GM12873 (cell line): ENCODE results near the gene HSDL1.

Experiments used
- CTCF ChIP-seq: IDR thresholded peaks from 2 replicates; pipeline ENCODE4 v1.5.1; 2012; ENCODE audit warnings: low read depth, mild to moderate bottlenecking, moderate library complexity, low read length, control low read depth; ENCODE audit not compliant: insufficient read depth; ENCODE audit errors: missing control alignments

HSDL1 gene

GRCh38 chr16:84183911-84184591 is 39.1 kb upstream of the HSDL1 start:
- no peak for TF ChIP-seq CTCF

- TF ChIP-seq CTCF: no peak
Measured at GRCh38 chr16:84183572-84183875, 38.5 kb upstream of the HSDL1 start.

- no peak for TF ChIP-seq CTCF
Measured at GRCh38 chr16:84182680-84183571, 37.9 kb upstream of the HSDL1 start.

GRCh38 chr16:84182104-84182503 is 37.1 kb upstream of the HSDL1 start:
- TF ChIP-seq CTCF: no peak

DNA sequence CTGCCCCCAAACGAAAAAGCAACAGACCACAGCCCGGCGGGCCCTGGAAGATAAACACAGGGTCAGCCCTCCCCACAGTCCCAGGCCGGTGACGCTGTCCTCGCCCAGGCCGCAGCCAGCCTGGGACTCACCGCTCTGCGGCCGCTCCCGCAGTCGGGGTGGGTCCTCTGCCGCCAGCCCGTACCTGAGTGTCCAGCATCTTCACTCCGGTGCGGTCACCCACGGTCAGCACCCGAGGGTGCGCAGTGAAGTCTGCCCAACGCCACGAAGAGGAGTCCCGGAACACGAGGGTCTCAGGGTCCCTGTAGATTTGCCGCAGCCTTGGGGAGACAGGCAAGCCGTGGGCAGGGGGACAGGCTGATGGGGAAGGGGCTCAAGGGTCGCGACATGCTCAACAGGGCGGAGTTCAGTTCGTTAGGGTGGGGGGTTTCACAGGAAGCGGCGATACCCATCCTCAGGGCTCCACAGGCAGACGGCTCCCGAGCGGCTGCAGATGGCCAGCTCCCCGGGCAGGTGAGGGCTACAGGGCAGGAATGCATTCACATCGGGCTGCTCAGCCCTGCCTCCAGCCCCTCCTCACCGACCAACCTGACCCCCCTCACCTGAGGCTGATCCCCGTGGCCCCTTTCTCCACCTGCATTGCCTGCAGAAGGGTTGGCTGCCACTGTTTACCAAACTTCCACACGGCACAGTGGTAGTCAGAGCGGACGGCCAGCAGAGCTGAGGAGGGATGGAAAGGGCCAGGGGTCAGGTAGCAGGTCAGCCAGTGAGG is 36.4 kb upstream of the HSDL1 start:
- TF ChIP-seq CTCF: no peak

GRCh38 chr16:84180519-84181140 is 35.7 kb upstream of the HSDL1 start:
- TF ChIP-seq CTCF: no peak

DNA sequence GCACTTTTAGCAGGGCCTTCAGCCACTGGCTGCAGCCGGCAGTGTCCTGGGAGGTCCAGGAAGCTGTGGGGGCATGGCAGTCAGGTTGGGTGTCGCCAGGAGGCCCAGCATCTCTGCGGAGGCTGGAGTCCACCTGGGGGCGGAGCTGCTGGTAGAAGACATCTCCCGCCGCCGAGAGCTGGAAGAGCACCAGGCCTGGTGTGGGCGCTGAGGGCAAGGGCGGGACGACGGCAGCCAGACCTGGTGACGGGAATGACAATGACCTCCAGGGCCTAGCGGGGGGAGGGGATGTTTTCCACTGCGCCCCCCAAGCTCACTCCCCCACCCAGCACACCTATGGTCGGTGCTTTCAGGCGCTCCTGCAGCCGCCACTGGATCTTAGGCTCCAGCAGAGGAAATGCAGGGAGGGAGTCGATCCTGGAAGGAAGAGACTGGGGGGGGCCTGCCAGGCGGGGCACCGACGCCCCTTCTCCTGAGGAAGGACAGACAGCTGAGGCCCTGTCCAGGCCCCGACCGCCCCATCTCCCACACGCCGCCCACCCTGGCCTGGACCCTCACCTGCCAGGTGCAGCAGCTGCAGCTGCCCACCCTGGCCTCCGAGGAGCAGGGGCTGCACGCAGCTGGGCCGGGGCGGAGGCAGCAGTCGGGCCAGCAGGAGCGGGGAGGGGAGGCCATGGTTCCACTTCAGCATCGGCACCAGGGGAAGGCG is 34.8 kb upstream of the HSDL1 start:
- no peak for TF ChIP-seq CTCF
